Body of pancreas (tissue), 4 donors: ENCODE data around the gene RNU1-3. TPM values are rescaled to one million over a fixed set of nuclear protein-coding genes. Genes with fewer than 3 reads are reported as not detected.
"Not testable (repeated sequence)": the region's sequence is repeated elsewhere in the genome, so short reads cannot be mapped to it uniquely, and the experiment has no call there.

ENCODE experiments used
- ATAC-seq: fragments of 150-250 bp; one replicate; pipeline ENCODE4 v1.9.1; 2016
- DNase-seq, 4 donors: peaks; one replicate each; pipeline ENCODE4 v3.0.0-alpha.2; 2019
- H3K27ac ChIP-seq, 4 donors: fragments of 200-600 bp; sonication (generic); 1 replicate in 3 of 4; 2 replicates in 1 of 4; pipeline versions ENCODE4 v1.5.1 to v1.6.1; 2016 to 2019; ENCODE audit warnings: mild to moderate bottlenecking in 1 of 4, mixed read lengths in 1 of 4, moderate library complexity in 1 of 4
- H3K27me3 ChIP-seq, 2 donors: fragments of 200-600 bp; sonication (generic); one replicate each; pipeline ENCODE4 v1.6.0; 2016; ENCODE audit warnings: mild to moderate bottlenecking in 1 of 2
- H3K36me3 ChIP-seq, 2 donors: fragments of 200-600 bp; sonication (generic); replicated peaks in 1 of 2; 2 replicates each; pipeline ENCODE4 v1.5.1; 2016; ENCODE audit warnings: low read depth in 2 of 2; ENCODE audit not compliant: insufficient read depth in 1 of 2
- H3K4me1 ChIP-seq: fragments of 200-600 bp; sonication (generic); one replicate; pipeline ENCODE4 v1.6.0; 2016
- H3K4me3 ChIP-seq, 2 donors: fragments of 200-600 bp; sonication (generic); 1 replicate in 1 of 2; 2 replicates in 1 of 2; pipeline ENCODE4 v1.5.1; 2016 to 2019
- H3K9me3 ChIP-seq, 3 donors: fragments of 200-600 bp; sonication (generic); 1 replicate in 2 of 3; 2 replicates in 1 of 3; pipeline ENCODE4 v1.5.1; 2016
- CTCF ChIP-seq, 7 experiments: fragments of 450-650 bp in 4 of 7; fragments of 200-600 bp in 3 of 7; sonication (generic) in 3 of 7; IDR thresholded peaks; one replicate each; pipeline ENCODE4 v1.5.1; 2016 to 2019; ENCODE audit warnings: antibody characterized with exemption in 7 of 7
- POLR2A ChIP-seq, 3 donors: fragments of 450-650 bp; IDR thresholded peaks; one replicate each; pipeline ENCODE4 v1.6.1; 2016; ENCODE audit warnings: antibody characterized with exemption in 3 of 3, mild to moderate bottlenecking in 2 of 3
- WGBS, 2 donors: methylation state at CpG; one replicate each; pipeline ENCODE4 v1.1.5; 2017; 5-methylcytosine and 5-hydroxymethylcytosine counted together
- intact Hi-C: fragments of 100-400 bp; cut with DNase I; formaldehyde crosslinking; loops from one replicate; pipeline ENCODE4 v1.15.1; 2023
- total RNA-seq, 2 donors: library from RNA; depleted of rRNA; stranded (reverse); fragments of >200 nt; gene quantifications; one replicate each; pipeline ENCODE4 v1.1.0, GENCODE V29; 2016

Gene RNU1-3
- total RNA-seq, 2 donors from 2014 or later, result under 0.01 to 15,479 TPM

DNA sequence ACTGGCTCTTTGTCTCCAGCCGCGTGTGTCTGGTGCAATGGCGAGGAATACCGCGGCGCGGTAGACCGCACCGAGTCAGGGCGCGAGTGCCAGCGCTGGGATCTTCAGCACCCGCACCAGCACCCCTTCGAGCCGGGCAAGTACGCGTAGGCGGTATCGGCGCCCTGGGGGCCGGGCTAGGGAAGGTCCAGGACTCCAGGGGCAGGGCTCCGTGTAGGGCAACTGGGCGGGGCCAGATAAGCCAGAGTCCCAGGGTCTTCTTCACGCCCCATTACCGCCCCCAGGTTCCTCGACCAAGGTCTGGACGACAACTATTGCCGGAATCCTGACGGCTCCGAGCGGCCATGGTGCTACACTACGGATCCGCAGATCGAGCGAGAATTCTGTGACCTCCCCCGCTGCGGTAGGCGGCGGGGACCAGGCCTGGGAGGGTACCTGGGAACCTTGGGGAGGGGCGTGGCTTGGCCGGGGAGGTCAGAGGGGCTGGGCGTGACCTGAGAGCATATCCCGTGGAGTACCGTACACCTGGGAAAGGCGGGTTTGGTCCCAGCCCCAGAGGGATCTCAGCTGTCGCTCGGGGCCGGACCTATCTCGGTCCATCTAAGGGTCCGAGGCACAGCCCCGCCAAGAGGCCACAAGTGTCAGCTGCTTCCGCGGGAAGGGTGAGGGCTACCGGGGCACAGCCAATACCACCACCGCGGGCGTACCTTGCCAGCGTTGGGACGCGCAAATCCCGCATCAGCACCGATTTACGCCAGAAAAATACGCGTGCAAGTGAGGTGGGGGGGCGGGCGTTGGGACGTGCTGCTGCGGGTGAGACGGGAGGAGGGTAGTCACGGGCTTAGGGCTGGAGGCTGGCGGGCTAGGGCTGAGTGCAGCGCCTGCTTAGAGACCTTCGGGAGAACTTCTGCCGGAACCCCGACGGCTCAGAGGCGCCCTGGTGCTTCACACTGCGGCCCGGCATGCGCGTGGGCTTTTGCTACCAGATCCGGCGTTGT lies 19.3 kb downstream of the RNU1-3 start:
- peak in 1 of 3 donors; percentile 36 for TF ChIP-seq POLR2A (IDR thresholded peaks at IDR 0.05)
- peak; percentile 52 to 62 (median 58) for DNase-seq

GRCh38 chr1:16646716-16647115 lies 20.0 kb downstream of the RNU1-3 start:
- H3K27me3 ChIP-seq, H3K4me3 ChIP-seq, H3K9me3 ChIP-seq, H3K27ac ChIP-seq, intact Hi-C loops, H3K36me3 ChIP-seq, ATAC-seq: not testable (repeated sequence)
- peaks cover 26% of the 10 kb centered on the region for H3K4me1 ChIP-seq
- DNase-seq, result peak in 1 of 4 donors; percentile 2
- 50% methylated on average over 5 of the region's 17 CpGs; no CpG with 5 or more reads in 1 of the 2 donors for whole genome bisulfite sequencing, 2 donors

More for the DNA sequence above, 19.3 kb downstream of the RNU1-3 start:
- H3K27ac ChIP-seq, result peak overlapping the region in 3 of 4 donors; percentile 51 to 57 (median 53)
- intact Hi-C loops, H3K36me3 ChIP-seq, H3K27me3 ChIP-seq, H3K9me3 ChIP-seq, H3K4me3 ChIP-seq: not testable (repeated sequence)
- peaks cover 25% of the 10 kb centered on the region for H3K4me1 ChIP-seq
- WGBS, 2 donors, result 0 to 2% methylated on average over 2 to 16 of the region's 84 CpGs
- peak; percentile 81 for ATAC-seq

GRCh38 chr1:16646061-16646664 lies 20.6 kb downstream of the RNU1-3 start:
- H3K36me3 ChIP-seq, H3K4me3 ChIP-seq, H3K27me3 ChIP-seq, ATAC-seq, H3K9me3 ChIP-seq, intact Hi-C loops: not testable (repeated sequence)
- peak overlapping the region in 2 of 4 donors; percentile 83 to 86 for H3K27ac ChIP-seq
- peaks cover 26% of the 10 kb centered on the region for H3K4me1 ChIP-seq
- peak; percentile 2 to 19 (median 14) for DNase-seq
- 82 to 90% methylated on average over 14 to 15 of the region's 15 CpGs for WGBS, 2 donors

- H3K36me3 ChIP-seq, ATAC-seq, H3K27me3 ChIP-seq, intact Hi-C loops, H3K9me3 ChIP-seq, H3K4me3 ChIP-seq: not testable (repeated sequence)
- H3K4me1 ChIP-seq, result peaks cover 26% of the 10 kb centered on the region
- peak overlapping the region; percentile 77 to 86 (median 80) for H3K27ac ChIP-seq
- DNase-seq, result peak; percentile 35 to 62 (median 42)
- 61% methylated on average over 7 of the region's 7 CpGs; no CpG with 5 or more reads in 1 of the 2 donors for WGBS, 2 donors
Measured at GRCh38 chr1:16645271-16646060, 21.3 kb downstream of the RNU1-3 start.

- 3 to 9% methylated on average over 26 to 61 of the region's 61 CpGs for WGBS, 2 donors
- TF ChIP-seq CTCF (IDR thresholded peaks at IDR 0.05) (peak in 5 of 7 experiments; percentile 9 to 67 (median 48)), POLR2A (IDR thresholded peaks at IDR 0.05) (peak in 2 of 3 donors; percentile 32 to 56)
- intact Hi-C loops, H3K9me3 ChIP-seq, H3K27me3 ChIP-seq, H3K36me3 ChIP-seq: not testable (repeated sequence)
- Histone ChIP-seq H3K4me3 (peak overlapping the region; percentile 85 to 97), H3K4me1 (peaks cover 26% of the 10 kb centered on the region), H3K27ac (peak overlapping the region; percentile 77 to 86 (median 80))
- DNase-seq (peak; percentile 93 to 99 (median 96)), ATAC-seq (peak; percentile 75)
Measured at GRCh38 chr1:16644482-16645270, 22.1 kb downstream of the RNU1-3 start.

DNA sequence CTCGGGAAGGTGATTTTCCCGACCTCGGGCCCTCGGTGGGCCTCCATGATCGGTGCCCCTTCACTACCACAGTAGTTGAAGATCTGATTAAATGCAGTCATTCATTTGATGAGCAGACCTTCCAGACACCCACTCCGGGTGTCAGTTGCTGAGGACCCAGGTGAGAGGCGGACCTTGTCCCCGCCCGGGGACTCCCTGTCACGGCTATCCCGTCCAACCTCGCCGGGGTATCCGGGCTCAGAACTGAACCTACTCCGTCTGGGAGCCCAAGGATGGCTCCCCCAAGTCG lies 22.6 kb downstream of the RNU1-3 start:
- no peak for ATAC-seq
- Histone ChIP-seq H3K4me1 (peaks cover 26% of the 10 kb centered on the region), H3K4me3 (peak overlapping the region; percentile 85 to 97), H3K9me3 (no peaks in the 10 kb centered on the region), H3K27me3 (no peaks in the 10 kb centered on the region), H3K27ac (peak overlapping the region; percentile 77 to 86 (median 80)), H3K36me3 (no peaks in the 10 kb centered on the region)
- DNase-seq, result no peak
- intact Hi-C loops, result no loop called here
- 0% methylated on average over 16 of the region's 16 CpGs for WGBS, 2 donors
- no peak for TF ChIP-seq CTCF (IDR thresholded peaks at IDR 0.05)
- TF ChIP-seq POLR2A (IDR thresholded peaks at IDR 0.05), result no peak

- H3K27me3 ChIP-seq, H3K36me3 ChIP-seq, H3K9me3 ChIP-seq, intact Hi-C loops, ATAC-seq: not testable (repeated sequence)
- 18 to 21% methylated on average over 12 of the region's 12 CpGs for WGBS, 2 donors
- H3K27ac ChIP-seq, result peak overlapping the region in 3 of 4 donors; percentile 78 to 86 (median 83)
- DNase-seq, result peak; percentile 10 to 32 (median 23)
- H3K4me1 ChIP-seq, result peaks cover 26% of the 10 kb centered on the region
- peak overlapping the region; percentile 85 to 97 for H3K4me3 ChIP-seq
Measured at GRCh38 chr1:16643476-16644192, 23.1 kb downstream of the RNU1-3 start.

GRCh38 chr1:16643001-16643411 lies 23.7 kb downstream of the RNU1-3 start:
- H3K27ac ChIP-seq, H3K9me3 ChIP-seq, H3K4me3 ChIP-seq, ATAC-seq, H3K36me3 ChIP-seq, intact Hi-C loops, H3K27me3 ChIP-seq: not testable (repeated sequence)
- 67 to 72% methylated on average over 4 of the region's 4 CpGs for WGBS, 2 donors
- DNase-seq, result peak; percentile 9 to 40 (median 25)
- H3K4me1 ChIP-seq, result peaks cover 26% of the 10 kb centered on the region
